CD4-positive, alpha-beta T cell treated with Interleukin-2 at 100 ng/mL for 4 hours (primary cell): ENCODE results near the gene IL12RB2.
"Not testable (repeated sequence)": the region's sequence is repeated elsewhere in the genome, so short reads cannot be mapped to it uniquely, and the experiment has no call there.

ENCODE experiments used
- DNase-seq: peaks from one replicate; pipeline ENCODE4 v3.0.0-alpha.2; 2020; ENCODE audit warnings: low spot score

IL12RB2 gene

GRCh38 chr1:67431156-67431765 is 123.6 kb downstream of the IL12RB2 start:
- no peak for DNase-seq

- DNase-seq = no peak
These were observed 124.4 kb downstream of the IL12RB2 start for GRCh38 chr1:67431869-67432578.

- DNase-seq = no peak
These were observed 125.1 kb downstream of the IL12RB2 start for GRCh38 chr1:67432745-67433144.

GRCh38 chr1:67433837-67434236 is 126.2 kb downstream of the IL12RB2 start:
- no peak for DNase-seq

GRCh38 chr1:67434491-67434890 is 126.8 kb downstream of the IL12RB2 start:
- no peak for DNase-seq

GRCh38 chr1:67436511-67437055 is 128.9 kb downstream of the IL12RB2 start:
- no peak for DNase-seq

GRCh38 chr1:67437961-67438360 is 130.3 kb downstream of the IL12RB2 start:
- no peak for DNase-seq

- no peak for DNase-seq
These were observed 131.8 kb downstream of the IL12RB2 start for GRCh38 chr1:67439277-67440029.

- no peak for DNase-seq
These were observed 132.7 kb downstream of the IL12RB2 start for GRCh38 chr1:67440339-67440738.

GRCh38 chr1:67441183-67441582 is 133.5 kb downstream of the IL12RB2 start:
- no peak for DNase-seq

- no peak for DNase-seq
These were observed 134.1 kb downstream of the IL12RB2 start for GRCh38 chr1:67441739-67442281.

GRCh38 chr1:67446014-67446413 is 138.3 kb downstream of the IL12RB2 start:
- DNase-seq = not testable (repeated sequence)
